Kidney epithelial cell (primary cell): Measurements from ENCODE around the gene FBXL13. TPM values are rescaled to one million over a fixed set of nuclear protein-coding genes. Genes with fewer than 3 reads are reported as not detected.
"Not testable (repeated sequence)": the region's sequence is repeated elsewhere in the genome, so short reads cannot be mapped to it uniquely, and the experiment has no call there.

ENCODE experiments used
- DNase-seq: peaks from one replicate; pipeline ENCODE4 v3.0.0-alpha.2; 2010; ENCODE audit warnings: low read depth
- H3K27me3 ChIP-seq: 2 replicates; pipeline ENCODE4 v1.6.0; 2011; ENCODE audit warnings: low read length; ENCODE audit not compliant: control insufficient read depth, insufficient read depth
- H3K36me3 ChIP-seq: 2 replicates; pipeline ENCODE4 v1.5.1; 2011; ENCODE audit warnings: low read length; ENCODE audit not compliant: control insufficient read depth, insufficient read depth
- H3K4me3 ChIP-seq: 2 replicates; pipeline ENCODE4 v1.5.1; 2011; ENCODE audit warnings: low read depth, mild to moderate bottlenecking, control low read depth, low read length
- total RNA-seq: library from RNA; depleted of rRNA; stranded (reverse); fragments of >200 nt; gene quantifications from 2 replicates; pipeline ENCODE4 v1.2.3, GENCODE V29; 2015
- TF ChIP-seq, protein P1 (sequence below): IDR thresholded peaks from 2 replicates; pipeline ENCODE4 v1.5.1; 2011; ENCODE audit warnings: mild to moderate bottlenecking, moderate library complexity, low read length, control low read depth, inconsistent platforms; ENCODE audit not compliant: insufficient read depth, poor library complexity, severe bottlenecking

FBXL13 gene
- total RNA-seq, 1 donor from 2014 or later: 3.1 TPM

GRCh38 chr7:103093429-103093828, 18.8 kb upstream of the FBXL13 start:
- Histone ChIP-seq H3K4me3 (no peak overlapping the region), H3K27me3 (no peaks in the 10 kb centered on the region), H3K36me3 (no peaks in the 10 kb centered on the region)
- no peak for DNase-seq
- TF ChIP-seq, protein P1, sequence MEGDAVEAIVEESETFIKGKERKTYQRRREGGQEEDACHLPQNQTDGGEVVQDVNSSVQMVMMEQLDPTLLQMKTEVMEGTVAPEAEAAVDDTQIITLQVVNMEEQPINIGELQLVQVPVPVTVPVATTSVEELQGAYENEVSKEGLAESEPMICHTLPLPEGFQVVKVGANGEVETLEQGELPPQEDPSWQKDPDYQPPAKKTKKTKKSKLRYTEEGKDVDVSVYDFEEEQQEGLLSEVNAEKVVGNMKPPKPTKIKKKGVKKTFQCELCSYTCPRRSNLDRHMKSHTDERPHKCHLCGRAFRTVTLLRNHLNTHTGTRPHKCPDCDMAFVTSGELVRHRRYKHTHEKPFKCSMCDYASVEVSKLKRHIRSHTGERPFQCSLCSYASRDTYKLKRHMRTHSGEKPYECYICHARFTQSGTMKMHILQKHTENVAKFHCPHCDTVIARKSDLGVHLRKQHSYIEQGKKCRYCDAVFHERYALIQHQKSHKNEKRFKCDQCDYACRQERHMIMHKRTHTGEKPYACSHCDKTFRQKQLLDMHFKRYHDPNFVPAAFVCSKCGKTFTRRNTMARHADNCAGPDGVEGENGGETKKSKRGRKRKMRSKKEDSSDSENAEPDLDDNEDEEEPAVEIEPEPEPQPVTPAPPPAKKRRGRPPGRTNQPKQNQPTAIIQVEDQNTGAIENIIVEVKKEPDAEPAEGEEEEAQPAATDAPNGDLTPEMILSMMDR: no peak

- H3K27me3 ChIP-seq, H3K4me3 ChIP-seq, H3K36me3 ChIP-seq, DNase-seq: not testable (repeated sequence)
Measured at GRCh38 chr7:103092321-103092720, 17.7 kb upstream of the FBXL13 start.

- H3K27me3 ChIP-seq: no peaks in the 10 kb centered on the region
- DNase-seq: no peak
- TF ChIP-seq, protein P1: no peak
- H3K4me3 ChIP-seq: no peak overlapping the region
- no peaks in the 10 kb centered on the region for H3K36me3 ChIP-seq
Measured at GRCh38 chr7:103083210-103083609, 8.6 kb upstream of the FBXL13 start.

DNA sequence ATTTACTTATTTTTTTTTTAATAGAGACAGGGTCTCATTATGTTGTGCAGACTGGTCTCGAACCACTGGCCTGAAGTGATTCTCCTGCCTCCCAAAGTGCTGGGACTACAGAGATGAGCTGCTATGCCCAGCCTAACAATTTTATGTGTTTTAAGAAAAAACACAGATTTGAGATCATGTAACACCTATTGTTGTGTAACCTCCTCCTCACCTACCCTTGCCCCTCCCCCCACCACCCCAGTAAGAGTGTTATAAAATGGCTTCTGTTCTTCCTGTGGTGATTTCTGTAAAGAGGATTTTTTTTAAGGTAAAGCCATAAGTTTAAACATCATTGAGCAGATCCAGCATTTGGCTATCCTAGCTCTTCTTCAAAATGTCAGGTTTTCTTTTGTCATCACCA, 7.9 kb upstream of the FBXL13 start:
- no peak for DNase-seq
- no peak overlapping the region for H3K4me3 ChIP-seq
- TF ChIP-seq, protein P1: no peak
- no peaks in the 10 kb centered on the region for H3K27me3 ChIP-seq
- H3K36me3 ChIP-seq: no peaks in the 10 kb centered on the region

DNA sequence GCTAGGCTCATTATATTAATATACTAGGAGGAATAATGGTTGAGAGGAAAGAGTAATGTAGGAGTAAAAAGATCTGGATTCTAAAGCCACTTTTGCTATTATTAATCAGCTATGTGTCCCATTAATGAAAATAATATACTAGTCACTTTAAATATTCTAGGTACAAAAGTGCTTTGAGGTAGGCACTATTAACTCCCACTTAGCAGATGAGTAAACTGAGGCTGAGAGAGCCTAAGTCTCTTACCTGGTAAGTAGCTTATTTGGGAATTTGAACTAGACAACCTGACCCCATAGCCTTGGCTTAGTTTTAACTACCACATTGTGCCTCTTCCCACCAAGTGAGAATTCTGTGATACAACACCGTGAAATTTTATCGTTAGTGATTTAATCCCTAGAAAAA, 6.3 kb upstream of the FBXL13 start:
- Histone ChIP-seq H3K4me3 (no peak overlapping the region), H3K36me3 (no peaks in the 10 kb centered on the region), H3K27me3 (no peaks in the 10 kb centered on the region)
- no peak for DNase-seq
- TF ChIP-seq, protein P1: no peak

- no peak for DNase-seq
- TF ChIP-seq, protein P1: no peak
- no peaks in the 10 kb centered on the region for H3K27me3 ChIP-seq
- no peak overlapping the region for H3K4me3 ChIP-seq
- H3K36me3 ChIP-seq: no peaks in the 10 kb centered on the region
Measured at GRCh38 chr7:103079836-103080235, 5.2 kb upstream of the FBXL13 start.

DNA sequence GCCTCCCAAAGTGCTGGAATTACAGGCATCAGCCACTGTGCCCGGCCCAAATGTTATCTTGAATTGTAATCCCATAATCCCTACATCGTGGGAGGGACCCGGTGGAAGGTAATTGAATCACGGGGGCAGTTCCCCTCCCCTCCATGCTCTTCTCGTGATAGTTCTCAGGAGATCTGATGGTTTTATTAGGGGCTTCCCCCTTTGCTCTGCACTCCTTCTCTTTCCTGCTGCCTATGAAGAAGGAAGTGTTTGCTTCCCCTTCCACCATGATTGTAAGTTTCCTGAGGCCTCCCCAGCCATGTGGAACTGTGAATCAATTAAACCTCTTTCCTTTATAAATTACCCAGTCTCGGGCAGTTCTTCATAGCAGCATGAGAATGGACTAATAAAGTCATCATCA, 3.6 kb upstream of the FBXL13 start:
- DNase-seq, H3K4me3 ChIP-seq, H3K27me3 ChIP-seq, H3K36me3 ChIP-seq: not testable (repeated sequence)
